NCI-H2227 (cell line): ENCODE data around the gene TMA7B.

Experiments used
- DNase-seq: peaks from one replicate; lab custom pipeline; 2025; ENCODE audit not compliant: unreplicated experiment; lab: John Stamatoyannopoulos, UW

TMA7B gene

DNA sequence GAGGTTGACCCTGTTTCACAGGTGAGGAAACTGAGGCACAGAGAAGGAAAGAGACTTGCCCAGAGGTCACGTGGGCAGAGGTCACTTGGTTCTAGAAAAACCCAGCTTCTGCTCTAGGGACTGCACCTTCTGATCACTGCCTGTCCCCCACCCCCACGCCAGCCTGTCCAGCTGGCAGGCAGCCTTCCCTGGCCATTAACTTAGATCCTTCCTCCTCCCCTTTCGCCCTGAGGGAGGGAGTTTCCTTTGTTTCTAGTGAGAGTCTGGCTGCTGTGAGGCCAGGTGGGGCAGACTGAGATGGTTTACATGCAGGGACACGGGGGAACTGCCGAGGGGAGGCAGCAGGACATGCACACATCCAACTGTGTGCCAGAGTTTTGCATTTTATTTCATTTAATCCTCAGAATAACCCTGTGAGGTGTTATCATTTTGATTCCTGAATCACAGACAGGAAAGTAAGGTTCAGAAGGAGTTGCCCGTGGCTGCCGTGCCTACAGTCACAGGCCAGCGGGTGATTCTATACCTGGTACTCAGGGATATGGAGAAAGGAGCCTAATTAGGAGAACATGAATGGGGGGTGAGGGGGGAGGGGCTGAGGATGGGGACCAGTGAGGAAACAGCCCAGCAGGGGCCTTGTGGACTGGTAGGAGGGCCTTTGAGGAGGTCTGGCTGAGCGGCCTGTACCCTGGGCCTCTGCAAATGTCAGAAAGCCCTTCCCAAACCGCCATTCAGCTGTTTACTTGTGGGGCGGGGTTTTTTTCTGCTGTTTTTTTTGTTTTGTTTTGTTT lies 37.9 kb downstream of the TMA7B start:
- DNase-seq = peak; percentile 66

DNA sequence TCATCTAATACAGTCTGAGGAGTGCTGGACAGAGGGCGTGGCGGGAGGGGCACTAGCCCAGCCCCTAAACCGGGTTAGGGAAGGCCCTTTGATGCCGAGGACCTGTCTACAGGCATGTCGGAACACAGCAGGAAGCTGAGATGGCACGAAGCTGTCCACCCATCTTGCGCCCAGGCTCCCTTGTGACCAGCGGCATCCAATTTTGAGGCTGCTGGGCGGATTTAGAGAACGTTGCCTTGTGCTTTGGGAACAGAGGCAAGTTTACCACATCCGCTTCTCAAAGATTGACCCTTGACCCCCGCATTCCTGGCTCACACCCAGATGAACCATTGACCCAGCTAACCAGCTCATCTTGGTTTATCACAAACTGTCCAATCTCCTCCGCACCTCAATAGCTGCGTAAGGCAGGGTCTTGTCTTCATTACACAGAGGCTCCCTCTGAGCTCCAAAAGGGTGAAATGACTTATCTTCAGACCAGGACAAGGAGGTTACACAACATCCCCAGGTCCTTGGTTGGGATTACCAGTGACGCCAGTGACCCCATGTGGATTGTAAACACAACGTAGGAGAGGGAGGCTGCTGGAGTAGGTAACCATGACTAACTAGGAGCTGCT lies 39.1 kb downstream of the TMA7B start:
- no peak for DNase-seq

DNA sequence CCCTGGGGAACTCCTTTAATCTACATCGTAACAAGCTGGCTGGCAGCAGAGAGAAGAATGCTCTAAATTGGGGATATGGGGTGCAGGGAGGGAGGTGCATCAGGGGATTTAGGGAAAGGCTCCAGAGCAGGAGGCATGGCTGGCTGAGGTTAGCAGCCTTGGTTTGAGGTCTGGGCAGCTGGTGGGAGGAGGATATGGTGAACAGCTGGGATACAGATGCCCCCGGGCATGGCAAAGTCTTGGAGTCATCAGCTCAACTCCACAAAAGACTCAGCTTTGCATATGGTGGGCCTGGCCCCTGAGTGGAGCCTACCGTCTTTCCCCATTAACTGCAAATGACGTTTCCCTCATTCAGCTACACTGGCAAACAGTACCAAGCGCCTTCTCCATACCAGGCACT lies 40.0 kb downstream of the TMA7B start:
- no peak for DNase-seq

DNA sequence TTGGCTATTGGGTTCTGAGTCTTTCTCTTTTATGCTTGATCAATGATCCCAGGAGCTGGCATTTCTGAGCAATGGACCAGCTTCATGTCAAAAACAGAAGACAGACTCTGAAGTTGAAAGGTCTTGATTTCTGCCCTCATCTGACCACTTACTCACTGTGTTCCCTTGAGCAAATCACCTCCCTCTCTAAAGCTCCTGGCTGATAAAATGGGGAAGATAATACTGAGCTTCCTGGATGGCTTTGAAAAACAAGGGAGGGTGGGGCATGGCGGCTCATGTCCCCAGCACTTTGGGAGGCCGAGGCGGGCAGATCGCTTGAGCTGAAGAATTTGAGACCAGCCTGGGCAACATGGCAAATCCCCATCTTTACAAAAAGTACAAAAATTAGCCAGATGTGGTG lies 40.9 kb downstream of the TMA7B start:
- no peak for DNase-seq

DNA sequence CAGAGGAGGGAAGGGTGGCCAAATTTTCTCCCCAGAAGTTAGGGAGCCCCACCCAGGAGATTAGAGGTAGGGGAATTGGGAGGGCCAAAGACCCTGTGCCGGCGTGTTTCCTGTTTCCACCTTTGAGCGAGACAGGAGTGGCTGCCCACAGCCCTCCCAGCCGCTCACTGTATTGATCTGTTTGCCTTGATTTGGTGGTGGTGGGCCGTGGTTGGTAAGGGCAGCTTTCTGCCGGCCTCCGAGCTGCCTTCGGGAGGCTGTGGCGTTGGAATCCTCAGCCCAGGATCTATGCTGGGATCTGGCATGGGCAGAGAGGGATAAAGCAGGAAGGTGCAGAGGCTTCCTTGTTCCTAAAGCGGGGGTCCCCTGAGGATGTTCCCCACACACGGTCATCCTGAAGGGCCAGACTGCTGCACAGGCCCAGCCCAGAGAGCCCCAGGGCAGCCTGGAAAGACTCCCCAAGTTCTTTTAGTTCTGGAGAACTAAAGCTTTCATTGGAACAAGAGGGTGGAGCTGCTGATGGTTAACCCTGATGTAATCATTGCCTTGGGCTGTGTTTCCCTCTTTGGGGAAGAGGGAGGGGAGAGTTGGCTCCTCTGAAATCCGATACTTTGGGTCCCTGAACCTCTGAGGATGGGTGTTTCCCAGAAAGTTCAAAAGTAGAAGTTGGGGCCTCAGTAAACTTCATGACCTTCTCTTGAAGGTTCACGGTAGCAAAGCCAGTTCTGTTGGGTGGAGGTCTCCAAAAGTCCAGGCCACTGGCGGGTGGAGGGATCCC lies 41.8 kb downstream of the TMA7B start:
- DNase-seq = no peak

DNA sequence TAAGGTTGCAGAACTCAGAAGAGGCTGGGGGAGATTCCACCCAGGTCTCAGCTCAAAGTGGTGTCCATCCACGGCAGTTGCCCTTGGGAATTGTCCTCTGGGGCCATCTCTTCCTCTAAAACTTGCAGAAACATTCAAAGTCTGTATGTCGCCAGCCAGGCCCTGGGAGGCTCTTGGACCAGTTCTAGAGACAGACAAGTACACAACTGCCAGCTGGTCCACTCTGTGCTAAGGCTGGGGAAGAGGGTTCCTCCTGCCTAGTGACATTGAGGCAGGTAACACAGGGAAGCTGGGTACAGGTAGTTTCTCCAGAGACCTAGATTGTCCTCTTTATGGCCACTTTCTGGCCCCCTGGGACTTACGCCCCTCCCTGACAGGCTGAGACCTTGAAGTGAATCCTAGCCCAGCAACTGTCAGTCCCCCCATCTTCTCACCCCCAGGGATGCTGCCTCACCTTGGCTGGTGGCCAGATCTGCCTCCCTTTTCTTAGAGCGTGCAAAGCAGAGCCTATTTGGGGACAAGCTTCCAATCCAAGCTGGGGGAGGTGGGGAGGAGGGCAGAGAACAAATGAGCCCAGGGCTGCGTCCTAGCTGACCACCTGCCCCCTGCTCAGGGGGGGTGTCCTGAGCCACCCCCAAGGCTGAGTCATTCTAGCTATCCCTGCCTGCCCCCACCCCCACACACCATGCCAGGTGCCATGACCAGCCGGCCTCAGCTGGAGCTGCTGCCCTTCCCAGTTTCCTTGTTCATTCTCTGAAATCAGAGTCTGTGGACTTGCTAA lies 42.9 kb downstream of the TMA7B start:
- DNase-seq = no peak

DNA sequence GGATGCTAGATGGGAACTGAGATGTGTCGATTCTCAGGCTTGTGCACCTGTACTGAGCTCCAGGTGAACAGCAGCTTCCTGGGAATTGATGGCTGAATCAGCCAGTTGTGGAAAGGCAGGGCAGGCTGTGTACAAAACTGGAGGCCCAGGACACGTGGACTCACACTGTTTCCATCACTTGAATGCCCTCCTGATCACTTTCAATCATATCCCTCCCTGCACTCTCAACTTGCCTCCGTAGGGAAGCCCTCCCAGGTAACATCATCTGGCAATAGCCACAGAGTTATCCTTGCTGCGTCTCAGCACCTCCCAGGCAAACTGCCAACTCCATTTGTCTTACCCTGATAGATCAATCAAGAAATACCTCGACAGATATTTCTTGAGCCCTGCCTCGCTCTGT lies 44.6 kb downstream of the TMA7B start:
- no peak for DNase-seq

DNA sequence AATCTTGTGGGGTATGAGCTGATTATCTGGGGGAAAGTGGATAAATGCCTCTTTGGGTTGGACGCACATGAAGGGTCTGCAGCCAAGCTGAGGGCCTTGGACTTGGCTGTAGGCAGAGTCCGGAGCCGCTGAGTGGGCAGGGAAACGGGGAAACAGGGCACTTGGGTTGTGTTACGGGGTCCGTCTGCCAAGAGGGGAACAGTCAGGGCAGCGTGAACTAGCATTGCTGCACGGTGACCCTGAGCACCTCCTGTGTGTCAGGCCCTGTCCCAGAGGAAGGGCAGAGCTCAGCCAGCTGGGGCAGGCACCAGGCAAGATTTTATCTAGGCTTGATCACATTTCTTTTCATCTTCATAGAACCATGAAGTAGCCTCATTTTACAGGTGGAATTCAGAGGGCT lies 46.4 kb downstream of the TMA7B start:
- DNase-seq = no peak

DNA sequence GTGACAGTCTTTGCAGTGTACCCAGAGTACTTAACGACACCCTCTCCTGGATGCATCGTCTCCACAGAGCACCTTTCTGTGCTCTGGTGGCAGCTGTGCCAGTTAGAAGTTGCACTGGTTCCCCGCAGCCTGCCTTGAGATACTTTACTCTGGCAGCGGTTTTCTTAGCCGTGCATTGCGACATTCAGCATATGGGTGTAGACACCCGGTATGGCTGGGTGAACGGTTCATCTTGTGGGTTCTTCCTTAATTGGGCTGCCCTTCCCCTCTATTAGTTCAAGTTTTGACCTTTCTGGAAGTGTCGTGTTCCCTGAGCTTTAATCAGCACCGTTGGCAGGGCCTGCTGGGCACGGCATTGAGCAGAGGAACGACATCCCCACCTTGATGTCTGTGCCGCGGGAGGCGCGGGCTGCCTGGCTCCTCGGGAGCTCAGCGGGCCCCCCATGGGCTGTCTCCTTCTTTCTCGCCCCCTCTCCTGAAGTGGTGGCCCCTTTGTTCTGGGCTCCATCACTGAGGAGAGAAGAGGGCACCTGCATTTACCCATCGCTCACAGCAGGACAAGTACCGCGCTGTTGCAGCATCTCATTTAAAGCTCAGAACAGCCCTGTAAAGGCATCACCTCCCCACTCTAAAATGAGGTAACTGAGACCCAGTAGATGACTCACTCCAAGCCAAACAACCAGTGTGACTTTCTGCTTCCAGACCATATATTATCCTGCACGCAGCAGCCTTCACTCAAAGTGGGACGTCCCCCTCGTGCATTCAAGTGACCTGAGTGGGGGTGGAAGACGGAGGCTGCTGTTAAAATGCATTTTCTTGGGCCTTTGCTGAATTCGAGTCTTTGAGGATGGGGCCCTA lies 47.9 kb downstream of the TMA7B start:
- DNase-seq = no peak

DNA sequence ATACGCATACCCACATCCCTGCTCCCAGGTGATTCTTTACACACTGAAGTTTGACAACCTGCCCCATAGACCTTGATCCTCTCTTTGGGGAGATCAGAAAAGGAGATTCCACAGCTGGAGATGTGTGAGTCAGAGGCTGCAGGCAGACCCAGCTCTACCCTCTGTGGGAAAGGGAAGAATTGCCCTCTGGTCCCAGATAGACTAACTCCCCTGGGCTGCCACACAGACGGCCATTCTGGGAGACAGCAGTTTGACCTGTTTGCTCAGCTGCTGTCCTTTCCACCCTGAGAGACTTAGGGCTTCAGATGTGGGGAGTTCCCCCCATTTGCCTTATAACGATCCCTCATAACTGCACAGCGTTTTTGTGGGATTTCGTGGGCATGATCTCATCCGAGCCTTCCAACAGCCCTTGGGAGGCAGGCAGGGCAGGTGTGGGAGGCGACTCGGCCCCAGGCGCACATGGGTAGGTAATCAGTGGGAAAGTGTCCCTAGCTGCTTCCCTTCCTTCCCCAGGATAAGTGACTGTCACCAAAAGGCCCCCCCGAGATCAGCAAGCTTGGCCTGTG lies 48.6 kb downstream of the TMA7B start:
- DNase-seq = no peak

DNA sequence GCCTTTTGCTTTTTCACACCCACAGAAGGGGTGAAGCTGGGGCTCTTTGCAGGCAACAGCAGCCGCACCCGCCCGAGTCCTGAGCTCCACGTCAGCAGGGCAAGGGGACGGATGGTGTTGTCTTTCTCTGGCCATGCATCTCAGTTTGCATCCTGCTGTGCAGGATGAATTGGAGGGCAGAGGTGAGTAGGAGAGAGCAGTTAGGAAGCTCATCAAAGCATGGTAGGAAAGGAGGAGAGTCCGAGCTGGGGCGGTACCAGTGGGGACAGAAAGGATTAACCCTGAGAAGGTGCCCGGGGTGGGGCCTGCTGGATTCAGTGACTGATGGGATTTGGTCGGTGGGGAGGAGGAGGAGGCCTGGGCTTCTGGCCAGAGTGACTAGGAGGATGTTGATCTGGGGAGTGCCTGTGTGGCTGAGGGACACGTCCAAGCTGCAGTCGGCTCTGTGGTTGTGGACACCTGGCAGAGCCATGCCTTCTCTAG lies 49.1 kb downstream of the TMA7B start:
- DNase-seq = peak; percentile 29

DNA sequence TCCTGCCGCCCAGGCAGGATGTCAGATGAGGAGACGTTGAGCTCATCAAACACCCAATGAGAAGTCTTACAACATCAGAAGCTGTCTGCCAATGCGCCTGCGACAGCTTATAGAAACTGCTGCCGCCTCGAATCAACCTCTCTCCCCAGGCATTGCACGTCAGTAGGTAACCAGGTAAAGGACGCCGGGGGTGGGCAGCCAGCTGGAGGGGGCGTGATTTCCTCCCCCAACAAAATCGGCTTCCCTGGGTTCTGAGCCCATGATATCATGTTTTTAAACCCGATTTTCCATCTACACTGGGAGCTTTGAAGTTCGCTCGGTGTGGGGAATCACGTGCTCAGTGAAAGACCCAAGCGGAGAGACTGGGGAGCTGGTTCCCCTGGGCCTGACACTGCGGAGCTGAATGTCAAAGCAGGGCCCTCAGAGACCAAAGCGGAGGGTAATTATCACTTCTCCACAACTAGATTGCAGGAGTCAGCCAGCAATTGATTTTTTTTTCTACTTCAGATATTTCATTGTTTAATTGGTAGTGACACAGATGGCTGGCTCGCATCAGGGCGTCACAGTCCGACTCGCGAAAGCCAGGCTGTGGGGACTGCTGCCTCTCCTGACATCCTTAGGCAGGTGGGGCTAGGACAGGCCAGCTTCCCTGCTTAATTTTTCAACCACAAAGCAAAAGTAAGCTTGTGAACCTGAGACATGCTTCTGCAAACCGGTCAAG lies 49.9 kb downstream of the TMA7B start:
- peak; percentile 13 for DNase-seq

DNA sequence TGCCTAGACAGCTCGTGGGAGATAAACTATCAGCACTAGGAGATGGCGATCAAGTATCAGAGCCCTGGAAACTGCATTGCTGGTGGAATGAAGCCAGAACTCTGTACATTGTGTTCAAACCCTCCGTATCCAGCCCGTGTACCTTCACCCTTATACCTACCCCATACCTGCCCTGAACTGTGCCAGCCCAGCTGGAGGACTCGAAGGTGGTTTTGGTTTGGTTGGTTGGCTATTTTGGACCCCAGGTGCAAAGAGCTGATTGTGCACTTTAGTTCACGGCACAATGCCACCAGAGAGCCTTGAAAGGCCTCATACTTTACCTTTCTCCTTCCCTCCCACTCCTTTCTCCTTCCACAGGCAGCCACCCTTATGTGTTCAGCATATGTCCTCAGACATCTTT lies 50.5 kb downstream of the TMA7B start:
- no peak for DNase-seq
